Bronchial epithelial cell (primary cell): ENCODE results near the gene PRR7. TPM values are rescaled to one million over a fixed set of nuclear protein-coding genes. Genes with fewer than 3 reads are reported as not detected.
A peak's percentile ranks its signal among the peaks of the same experiment; 100 is the strongest.
"Not testable (repeated sequence)": the region's sequence is repeated elsewhere in the genome, so short reads cannot be mapped to it uniquely, and the experiment has no call there.

Source experiments
- DNase-seq: peaks from one replicate; pipeline ENCODE4 v3.0.0-alpha.2; 2010; ENCODE audit warnings: low read depth
- FAIRE-seq: peaks from 2 replicates; lab custom pipeline; 2011; peaks lifted over from hg19 to GRCh38; lab: Jason Lieb, UNC
- H3K27me3 ChIP-seq: 2 replicates; pipeline ENCODE4 v1.5.1; 2011; ENCODE audit warnings: low read length; ENCODE audit not compliant: control insufficient read depth, insufficient read depth
- H3K36me3 ChIP-seq: 2 replicates; pipeline ENCODE4 v1.5.1; 2011; ENCODE audit warnings: low read length; ENCODE audit not compliant: control insufficient read depth, insufficient read depth
- H3K4me3 ChIP-seq: 2 replicates; pipeline ENCODE4 v1.5.1; 2011; ENCODE audit warnings: mild to moderate bottlenecking, low read depth, low read length, control low read depth
- CTCF ChIP-seq: IDR thresholded peaks from 2 replicates; pipeline ENCODE4 v1.5.1; 2011; ENCODE audit warnings: mild to moderate bottlenecking, moderate library complexity, low read length, control low read depth, inconsistent platforms; ENCODE audit not compliant: insufficient read depth, severe bottlenecking
- total RNA-seq: library from RNA; depleted of rRNA; stranded (reverse); fragments of >200 nt; gene quantifications from 2 replicates; pipeline ENCODE4 v1.2.1, GENCODE V29; 2014

PRR7 gene
- total RNA-seq, 1 donor from 2014 or later: 5.0 TPM

- peaks cover 38% of the 10 kb centered on the region for H3K36me3 ChIP-seq
- H3K4me3 ChIP-seq: no peak overlapping the region
- no peaks in the 10 kb centered on the region for H3K27me3 ChIP-seq
- TF ChIP-seq CTCF: no peak
- no peak for FAIRE-seq
- DNase-seq: no peak
Measured at GRCh38 chr5:177483042-177483441, 36.4 kb downstream of the PRR7 start.

GRCh38 chr5:177483994-177484901 lies 37.6 kb downstream of the PRR7 start:
- TF ChIP-seq CTCF: no peak
- no peaks in the 10 kb centered on the region for H3K27me3 ChIP-seq
- H3K4me3 ChIP-seq: no peak overlapping the region
- DNase-seq: no peak
- FAIRE-seq: peak; percentile 91
- H3K36me3 ChIP-seq: peaks cover 45% of the 10 kb centered on the region

- Histone ChIP-seq H3K36me3 (peaks cover 52% of the 10 kb centered on the region), H3K27me3 (no peaks in the 10 kb centered on the region), H3K4me3 (no peak overlapping the region)
- FAIRE-seq (no peak), DNase-seq (no peak)
- TF ChIP-seq CTCF: no peak
Measured at GRCh38 chr5:177484902-177485549, 38.4 kb downstream of the PRR7 start.

- H3K27me3 ChIP-seq, DNase-seq, H3K4me3 ChIP-seq, FAIRE-seq: not testable (repeated sequence)
- H3K36me3 ChIP-seq: peaks cover 57% of the 10 kb centered on the region
Measured at GRCh38 chr5:177485753-177486152, 39.1 kb downstream of the PRR7 start.

GRCh38 chr5:177486256-177486655 lies 39.6 kb downstream of the PRR7 start:
- FAIRE-seq: no peak
- no peaks in the 10 kb centered on the region for H3K27me3 ChIP-seq
- TF ChIP-seq CTCF: no peak
- no peak overlapping the region for H3K4me3 ChIP-seq
- DNase-seq: no peak
- H3K36me3 ChIP-seq: peaks cover 61% of the 10 kb centered on the region

- H3K27me3 ChIP-seq: no peaks in the 10 kb centered on the region
- no peak for TF ChIP-seq CTCF
- H3K4me3 ChIP-seq: no peak overlapping the region
- peaks cover 61% of the 10 kb centered on the region for H3K36me3 ChIP-seq
- no peak for DNase-seq
- FAIRE-seq: peak; percentile 76
Measured at GRCh38 chr5:177487144-177487543, 40.5 kb downstream of the PRR7 start.
